HL-60 (cell line): Measurements from ENCODE around the gene NEK5.

ENCODE experiments used
- DNase-seq, 2 experiments: peaks; one replicate each; pipeline ENCODE4 v3.0.0-alpha.2; 2010 to 2020; ENCODE audit warnings: low read depth in 1 of 2, low spot score in 1 of 2
- H3K27ac ChIP-seq: fragments of 250-450 bp; sonication (Bioruptor Pico); replicated peaks from 2 replicates; pipeline ENCODE4 v1.5.1; 2020; ENCODE audit warnings: mild to moderate bottlenecking, moderate library complexity
- H3K27me3 ChIP-seq: fragments of 250-450 bp; sonication (Bioruptor Pico); 2 replicates; pipeline ENCODE4 v1.5.1; 2021; ENCODE audit warnings: mild to moderate bottlenecking, moderate library complexity; ENCODE audit not compliant: insufficient read depth, poor library complexity, severe bottlenecking
- H3K4me3 ChIP-seq: replicated peaks from 2 replicates; pipeline ENCODE4 v1.5.1; 2011; ENCODE audit warnings: mild to moderate bottlenecking, control low read depth, low read length; ENCODE audit not compliant: insufficient read depth
- CTCF ChIP-seq: IDR thresholded peaks from one replicate; pipeline ENCODE4 v1.5.1; 2011; ENCODE audit warnings: low read length, control low read depth, inconsistent platforms; ENCODE audit not compliant: insufficient read depth
- GABPA ChIP-seq: IDR thresholded peaks from 2 replicates; pipeline ENCODE4 v1.6.1; 2012; ENCODE audit warnings: low read depth
- POLR2AphosphoS5 ChIP-seq: IDR thresholded peaks from 2 replicates; pipeline ENCODE4 v1.6.1; 2012; ENCODE audit warnings: low read depth
- REST ChIP-seq: IDR thresholded peaks from 2 replicates; pipeline ENCODE4 v1.6.1; 2012; ENCODE audit warnings: low read depth; ENCODE audit not compliant: insufficient replicate concordance
- SPI1 ChIP-seq: IDR thresholded peaks from 2 replicates; pipeline ENCODE4 v1.6.1; 2012; ENCODE audit warnings: low read depth, mild to moderate bottlenecking, borderline replicate concordance

NEK5 gene

GRCh38 chr13:52051400-52051799 is 77.5 kb downstream of the NEK5 start:
- no peak overlapping the region for H3K27ac ChIP-seq
- no peak for TF ChIP-seq SPI1
- TF ChIP-seq POLR2AphosphoS5, result no peak
- no peak for TF ChIP-seq GABPA
- no peak for TF ChIP-seq REST
- TF ChIP-seq CTCF, result no peak
- no peak for DNase-seq

GRCh38 chr13:52048516-52048915 is 80.4 kb downstream of the NEK5 start:
- H3K27me3 ChIP-seq, result no peaks in the 10 kb centered on the region
- no peak overlapping the region for H3K4me3 ChIP-seq
- H3K27ac ChIP-seq, result no peak overlapping the region
- DNase-seq, result no peak
- TF ChIP-seq CTCF (no peak), POLR2AphosphoS5 (no peak), REST (no peak), SPI1 (no peak), GABPA (no peak)

More at GRCh38 chr13:52051400-52051799, 77.5 kb downstream of the NEK5 start:
- Histone ChIP-seq H3K27me3 (no peaks in the 10 kb centered on the region), H3K4me3 (no peak overlapping the region)

GRCh38 chr13:52047463-52047862 is 81.4 kb downstream of the NEK5 start:
- Histone ChIP-seq H3K4me3 (no peak overlapping the region), H3K27ac (no peak overlapping the region), H3K27me3 (no peaks in the 10 kb centered on the region)
- DNase-seq, result no peak
- TF ChIP-seq GABPA (no peak), CTCF (no peak), POLR2AphosphoS5 (no peak), SPI1 (no peak), REST (no peak)
